Activated T-cell treated with anti-CD3 and anti-CD28 coated beads, Interleukin-2, amount 50 U/mL, for 24 hours (primary cell): ENCODE results near the gene TMEM127.
"Not testable (repeated sequence)": the region's sequence is repeated elsewhere in the genome, so short reads cannot be mapped to it uniquely, and the experiment has no call there.

Experiments
- DNase-seq: peaks from one replicate; pipeline ENCODE4 v3.0.0-alpha.2; 2020
- H3K27ac Mint-ChIP-seq: 2 replicates; pipeline ENCODE4 v1.8.0; 2020; ENCODE audit warnings: mild to moderate bottlenecking, mixed read lengths
- H3K27me3 Mint-ChIP-seq: 2 replicates; pipeline ENCODE4 v1.8.0; 2020; ENCODE audit warnings: mixed read lengths
- H3K36me3 Mint-ChIP-seq: 2 replicates; pipeline ENCODE4 v1.8.0; 2020; ENCODE audit warnings: low read depth, mixed read lengths
- H3K4me1 Mint-ChIP-seq: 2 replicates; pipeline ENCODE4 v1.8.0; 2020; ENCODE audit warnings: low read depth, mixed read lengths
- H3K4me3 Mint-ChIP-seq: 2 replicates; pipeline ENCODE4 v1.8.0; 2020; ENCODE audit warnings: mild to moderate bottlenecking, moderate library complexity, mixed read lengths
- H3K9me3 Mint-ChIP-seq: 2 replicates; pipeline ENCODE4 v1.8.0; 2020; ENCODE audit warnings: mixed read lengths

Gene TMEM127

GRCh38 chr2:96240341-96241038 lies 25.3 kb downstream of the TMEM127 start:
- Mint-ChIP-seq H3K27me3 (no peaks in the 10 kb centered on the region), H3K9me3 (no peaks in the 10 kb centered on the region), H3K36me3 (peaks cover 3% of the 10 kb centered on the region), H3K4me1 (peaks cover 34% of the 10 kb centered on the region), H3K4me3 (no peak overlapping the region), H3K27ac (peak overlapping the region; percentile 95)
- DNase-seq: no peak

GRCh38 chr2:96239745-96240264 lies 26.0 kb downstream of the TMEM127 start:
- Mint-ChIP-seq H3K27ac (no peak overlapping the region), H3K27me3 (no peaks in the 10 kb centered on the region), H3K4me1 (peaks cover 30% of the 10 kb centered on the region), H3K36me3 (peaks cover 1% of the 10 kb centered on the region), H3K9me3 (no peaks in the 10 kb centered on the region), H3K4me3 (no peak overlapping the region)
- DNase-seq: no peak

GRCh38 chr2:96239091-96239490 lies 26.7 kb downstream of the TMEM127 start:
- no peaks in the 10 kb centered on the region for H3K27me3 Mint-ChIP-seq
- no peak overlapping the region for H3K4me3 Mint-ChIP-seq
- no peaks in the 10 kb centered on the region for H3K36me3 Mint-ChIP-seq
- no peak overlapping the region for H3K27ac Mint-ChIP-seq
- no peaks in the 10 kb centered on the region for H3K9me3 Mint-ChIP-seq
- peaks cover 27% of the 10 kb centered on the region for H3K4me1 Mint-ChIP-seq
- DNase-seq: no peak

GRCh38 chr2:96238266-96238665 lies 27.5 kb downstream of the TMEM127 start:
- no peaks in the 10 kb centered on the region for H3K9me3 Mint-ChIP-seq
- no peaks in the 10 kb centered on the region for H3K36me3 Mint-ChIP-seq

GRCh38 chr2:96236882-96237281 lies 28.9 kb downstream of the TMEM127 start:
- Mint-ChIP-seq H3K36me3 (no peaks in the 10 kb centered on the region), H3K4me1 (peaks cover 14% of the 10 kb centered on the region), H3K9me3 (no peaks in the 10 kb centered on the region), H3K4me3 (no peak overlapping the region), H3K27me3 (no peaks in the 10 kb centered on the region), H3K27ac (no peak overlapping the region)
- DNase-seq: no peak

More at GRCh38 chr2:96238266-96238665, 27.5 kb downstream of the TMEM127 start:
- DNase-seq: no peak
- H3K27ac Mint-ChIP-seq: no peak overlapping the region
- no peaks in the 10 kb centered on the region for H3K27me3 Mint-ChIP-seq
- H3K4me3 Mint-ChIP-seq: no peak overlapping the region
- peaks cover 27% of the 10 kb centered on the region for H3K4me1 Mint-ChIP-seq

- Mint-ChIP-seq H3K4me1 (no peaks in the 10 kb centered on the region), H3K36me3 (no peaks in the 10 kb centered on the region), H3K4me3 (no peak overlapping the region), H3K27ac (no peak overlapping the region), H3K27me3 (no peaks in the 10 kb centered on the region), H3K9me3 (no peaks in the 10 kb centered on the region)
- no peak for DNase-seq
Measured at GRCh38 chr2:96233880-96234316, 31.9 kb downstream of the TMEM127 start.

- Mint-ChIP-seq H3K9me3 (no peaks in the 10 kb centered on the region), H3K27me3 (no peaks in the 10 kb centered on the region), H3K27ac (no peak overlapping the region), H3K4me1 (no peaks in the 10 kb centered on the region), H3K36me3 (peaks cover 2% of the 10 kb centered on the region), H3K4me3 (no peak overlapping the region)
- DNase-seq: no peak
Measured at GRCh38 chr2:96233436-96233835, 32.4 kb downstream of the TMEM127 start.

- Mint-ChIP-seq H3K27ac (no peak overlapping the region), H3K27me3 (no peaks in the 10 kb centered on the region), H3K36me3 (peaks cover 2% of the 10 kb centered on the region), H3K9me3 (no peaks in the 10 kb centered on the region), H3K4me3 (no peak overlapping the region), H3K4me1 (no peaks in the 10 kb centered on the region)
- no peak for DNase-seq
Measured at GRCh38 chr2:96231316-96231715, 34.5 kb downstream of the TMEM127 start.

- no peak for DNase-seq
- peaks cover 5% of the 10 kb centered on the region for H3K4me1 Mint-ChIP-seq
- H3K27ac Mint-ChIP-seq: peak overlapping the region; percentile 48
- H3K4me3 Mint-ChIP-seq: no peak overlapping the region
- peaks cover 5% of the 10 kb centered on the region for H3K36me3 Mint-ChIP-seq
- no peaks in the 10 kb centered on the region for H3K9me3 Mint-ChIP-seq
- H3K27me3 Mint-ChIP-seq: no peaks in the 10 kb centered on the region
Measured at GRCh38 chr2:96225016-96225533, 40.7 kb downstream of the TMEM127 start.

- not testable (repeated sequence) for H3K27me3 Mint-ChIP-seq, H3K4me1 Mint-ChIP-seq, H3K27ac Mint-ChIP-seq, H3K9me3 Mint-ChIP-seq, H3K4me3 Mint-ChIP-seq, H3K36me3 Mint-ChIP-seq, DNase-seq
Measured at GRCh38 chr2:96221106-96221505, 44.7 kb downstream of the TMEM127 start.

GRCh38 chr2:96219959-96220358 lies 45.8 kb downstream of the TMEM127 start:
- not testable (repeated sequence) for H3K4me3 Mint-ChIP-seq, H3K4me1 Mint-ChIP-seq, H3K36me3 Mint-ChIP-seq, DNase-seq, H3K27me3 Mint-ChIP-seq, H3K27ac Mint-ChIP-seq, H3K9me3 Mint-ChIP-seq

- Mint-ChIP-seq H3K36me3 (no peaks in the 10 kb centered on the region), H3K27ac (no peak overlapping the region), H3K4me3 (no peak overlapping the region), H3K27me3 (no peaks in the 10 kb centered on the region), H3K4me1 (no peaks in the 10 kb centered on the region), H3K9me3 (no peaks in the 10 kb centered on the region)
- no peak for DNase-seq
Measured at GRCh38 chr2:96218508-96219131, 47.2 kb downstream of the TMEM127 start.

GRCh38 chr2:96214554-96214953 lies 51.2 kb downstream of the TMEM127 start:
- Mint-ChIP-seq H3K27ac (no peak overlapping the region), H3K9me3 (no peaks in the 10 kb centered on the region), H3K4me1 (peaks cover 8% of the 10 kb centered on the region), H3K36me3 (peaks cover 7% of the 10 kb centered on the region), H3K4me3 (no peak overlapping the region), H3K27me3 (no peaks in the 10 kb centered on the region)
- no peak for DNase-seq

- H3K27ac Mint-ChIP-seq: no peak overlapping the region
- peaks cover 13% of the 10 kb centered on the region for H3K4me1 Mint-ChIP-seq
- DNase-seq: no peak
- H3K9me3 Mint-ChIP-seq: no peaks in the 10 kb centered on the region
- H3K4me3 Mint-ChIP-seq: no peak overlapping the region
- peaks cover 14% of the 10 kb centered on the region for H3K36me3 Mint-ChIP-seq
- H3K27me3 Mint-ChIP-seq: no peaks in the 10 kb centered on the region
Measured at GRCh38 chr2:96213379-96213778, 52.4 kb downstream of the TMEM127 start.

- H3K27me3 Mint-ChIP-seq: no peaks in the 10 kb centered on the region
- H3K27ac Mint-ChIP-seq: no peak overlapping the region
- peaks cover 14% of the 10 kb centered on the region for H3K4me1 Mint-ChIP-seq
- H3K36me3 Mint-ChIP-seq: peaks cover 22% of the 10 kb centered on the region
- H3K4me3 Mint-ChIP-seq: no peak overlapping the region
- no peak for DNase-seq
- no peaks in the 10 kb centered on the region for H3K9me3 Mint-ChIP-seq
Measured at GRCh38 chr2:96212339-96212738, 53.5 kb downstream of the TMEM127 start.
